CD1c-positive myeloid dendritic cell (primary cell): ENCODE measurements around the gene C1orf159.
A peak's percentile ranks its signal among the peaks of the same experiment; 100 is the strongest.
"Not testable (repeated sequence)": the region's sequence is repeated elsewhere in the genome, so short reads cannot be mapped to it uniquely, and the experiment has no call there.

Source experiments
- DNase-seq: peaks from one replicate; pipeline ENCODE4 v3.0.0-alpha.2; 2016; ENCODE audit errors: extremely low spot score

C1orf159 gene

DNA sequence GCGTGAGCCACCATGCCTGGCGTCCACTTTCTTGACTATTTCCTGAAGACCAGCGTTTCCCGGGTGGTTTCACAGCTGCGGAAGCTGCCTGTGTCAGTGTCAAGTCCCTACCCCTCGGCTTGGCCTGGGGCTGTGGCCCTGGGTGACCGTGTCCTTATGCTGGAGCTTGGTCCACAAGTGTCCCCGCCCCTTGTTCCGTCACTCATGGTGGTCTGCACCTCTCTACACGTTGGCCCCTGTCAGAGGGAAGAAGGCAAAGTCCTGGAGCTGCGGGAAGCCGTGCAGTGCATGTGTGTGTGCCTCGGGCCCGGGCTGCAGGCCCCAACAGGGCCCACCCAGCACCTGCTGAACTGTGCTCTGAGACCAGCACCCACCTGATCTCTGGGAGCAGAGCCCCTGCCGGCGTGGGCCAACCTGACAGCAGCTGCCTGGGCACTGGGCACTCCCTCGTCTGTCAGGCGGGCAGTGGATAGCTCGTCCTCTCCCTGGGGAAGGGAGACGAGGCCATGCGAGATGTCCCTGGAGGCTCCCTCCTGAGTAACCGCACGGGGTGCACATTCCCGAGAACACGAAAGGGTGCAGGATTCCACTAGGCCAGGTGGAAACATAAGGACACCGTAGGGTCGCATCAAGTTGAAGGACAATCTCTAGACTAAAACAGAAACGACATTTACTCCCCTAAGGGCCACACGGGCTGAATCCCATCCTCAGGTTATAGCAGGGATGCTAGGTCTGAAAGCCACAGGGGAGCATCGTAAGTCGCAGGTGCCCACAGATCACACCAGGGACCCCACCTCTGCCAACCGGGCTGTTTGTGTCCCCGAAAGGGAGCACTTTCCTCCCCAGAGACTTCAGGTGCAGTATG is 2.4 kb upstream of the C1orf159 start:
- no peak for DNase-seq

DNA sequence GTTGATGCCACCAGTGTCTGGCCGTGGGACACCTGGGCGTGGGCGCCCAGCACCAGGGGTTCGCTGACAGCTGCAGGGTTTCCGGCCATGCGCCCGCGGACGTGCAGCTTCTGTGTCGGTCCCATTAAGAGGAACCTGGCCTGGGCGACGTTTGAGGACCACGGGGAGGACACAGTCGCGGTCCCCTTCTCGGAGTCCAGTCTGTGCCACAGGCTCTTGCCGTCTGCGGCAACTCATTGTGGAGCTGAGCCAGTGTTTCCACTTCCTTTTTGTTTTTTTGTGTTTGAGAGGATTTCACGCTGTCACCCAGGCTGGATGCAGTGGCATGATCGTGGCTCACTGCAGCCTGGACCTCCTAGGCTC is 1.6 kb upstream of the C1orf159 start:
- peak; percentile 38 for DNase-seq

DNA sequence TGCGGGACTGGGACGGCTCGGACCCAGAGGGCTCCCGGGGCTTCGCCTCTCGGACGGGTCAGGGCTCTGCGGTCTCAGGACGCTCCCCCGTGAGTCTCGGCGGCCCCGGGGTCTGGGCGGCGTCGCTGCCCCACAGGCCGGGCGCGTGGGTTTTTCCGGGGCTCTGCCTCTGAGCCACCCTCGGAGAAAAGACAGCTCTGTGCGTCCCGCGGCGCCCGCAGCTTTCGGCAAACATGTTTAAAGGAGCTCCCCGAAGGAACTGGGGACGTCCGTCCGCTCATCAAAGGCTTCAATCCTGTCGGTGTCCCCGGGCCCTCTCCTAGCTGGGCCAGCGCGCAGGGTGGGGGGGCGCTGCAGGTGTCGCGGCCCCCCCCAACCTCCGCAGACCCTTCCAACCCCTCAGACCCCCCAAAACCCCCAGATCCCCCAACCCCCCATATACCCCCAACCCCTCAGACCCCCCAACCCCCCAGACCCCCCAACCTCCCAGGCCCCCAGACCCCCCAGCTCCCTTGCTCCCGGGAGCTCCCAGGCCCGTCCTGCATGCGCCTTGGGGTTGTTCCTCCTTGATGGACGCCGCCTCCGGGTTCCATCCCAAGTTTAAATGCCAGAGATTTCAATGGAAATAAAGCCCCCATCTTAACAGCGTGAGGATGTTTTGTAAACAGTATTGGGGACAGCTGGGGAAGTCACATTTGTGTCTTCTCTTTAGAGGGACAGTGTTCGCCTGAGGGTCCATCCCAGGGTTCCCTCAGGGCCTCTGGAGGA is 996 bp upstream of the C1orf159 start:
- peak; percentile 19 for DNase-seq

DNA sequence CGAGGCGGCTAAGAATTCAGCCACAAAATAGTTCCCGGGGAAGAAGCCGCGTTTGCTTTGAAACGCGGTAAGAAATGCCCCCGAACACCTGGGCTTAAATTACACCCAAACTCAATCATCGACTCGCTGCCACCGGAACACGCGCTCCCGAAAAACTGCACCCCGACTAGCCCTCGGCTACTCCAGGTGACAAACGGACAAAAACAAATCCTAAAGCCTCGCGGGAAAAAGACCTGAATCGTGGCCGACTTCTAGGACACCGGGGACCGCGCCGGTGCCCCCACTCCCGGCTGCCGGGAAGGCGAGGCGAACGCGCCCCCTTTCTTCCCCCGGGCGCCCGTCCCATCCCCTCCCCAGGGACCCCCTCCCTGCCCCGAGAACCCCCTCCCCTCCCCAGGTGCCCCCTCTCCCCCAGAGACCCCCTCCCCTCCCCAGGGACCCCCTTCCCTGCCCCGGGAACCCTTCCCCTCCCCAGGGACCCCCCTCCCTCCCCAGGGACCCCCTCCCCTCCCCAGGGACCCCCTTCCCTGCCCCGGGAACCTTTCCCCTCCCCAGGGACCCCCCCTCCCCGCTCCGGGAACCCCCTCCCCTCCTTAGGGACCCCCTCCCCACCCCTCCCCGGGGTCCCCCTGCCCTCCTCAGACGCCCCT is 628 bp downstream of the C1orf159 start:
- no peak for DNase-seq

DNA sequence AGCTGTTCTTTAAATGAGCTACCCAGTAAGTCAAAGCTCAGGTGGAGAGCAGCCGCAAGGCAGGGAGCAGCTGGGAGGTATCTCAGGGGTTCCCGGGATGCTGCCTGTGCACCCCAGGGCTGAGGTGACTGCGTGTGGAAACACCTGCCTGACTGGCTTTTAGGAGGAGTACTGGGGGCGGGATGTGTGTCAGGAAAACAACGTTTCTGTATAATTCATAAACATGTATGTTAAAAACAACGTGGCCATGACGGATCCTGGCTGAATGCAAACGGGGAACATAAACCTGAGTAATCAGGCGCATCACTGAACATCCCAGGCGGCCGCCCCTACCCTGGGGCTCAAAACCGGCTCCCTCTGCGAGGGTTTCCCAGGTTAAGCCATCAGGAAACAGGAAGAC is 1.5 kb downstream of the C1orf159 start:
- no peak for DNase-seq

GRCh38 chr1:1112237-1112985 is 3.5 kb downstream of the C1orf159 start:
- no peak for DNase-seq

DNA sequence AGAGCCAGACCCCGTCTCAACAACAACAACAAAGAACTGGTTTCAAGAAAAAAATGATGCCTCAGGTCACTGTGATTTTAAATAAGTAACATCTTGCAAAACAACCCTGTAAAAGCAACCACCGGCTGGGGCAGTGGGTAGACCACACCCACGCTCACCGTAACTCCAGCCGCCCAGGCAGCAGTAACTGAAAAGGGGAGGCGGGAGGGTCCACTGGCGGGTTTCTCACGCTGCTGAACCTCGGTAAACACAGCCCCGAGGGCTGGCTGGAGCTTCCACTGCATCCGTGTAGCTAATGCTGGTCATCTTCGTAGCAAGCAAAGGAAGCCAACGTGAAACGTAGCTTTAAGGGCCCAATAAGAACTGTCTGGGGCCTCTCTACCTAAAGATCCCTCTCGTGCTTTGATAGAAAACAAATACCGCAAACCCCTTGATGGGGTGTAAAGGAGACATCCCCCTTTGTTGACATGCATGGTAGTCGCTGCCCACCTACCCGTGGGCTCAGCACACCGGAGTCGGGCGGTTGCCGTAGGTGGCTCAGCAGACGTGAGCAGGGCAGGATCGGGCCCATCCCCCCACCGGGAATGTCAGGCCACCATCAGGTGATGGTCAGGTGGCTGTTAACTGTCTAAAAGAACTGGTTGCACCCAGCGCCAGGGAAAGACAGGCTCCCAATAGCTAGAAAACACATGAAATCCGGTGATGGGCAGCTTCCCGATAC is 4.2 kb downstream of the C1orf159 start:
- no peak for DNase-seq

DNA sequence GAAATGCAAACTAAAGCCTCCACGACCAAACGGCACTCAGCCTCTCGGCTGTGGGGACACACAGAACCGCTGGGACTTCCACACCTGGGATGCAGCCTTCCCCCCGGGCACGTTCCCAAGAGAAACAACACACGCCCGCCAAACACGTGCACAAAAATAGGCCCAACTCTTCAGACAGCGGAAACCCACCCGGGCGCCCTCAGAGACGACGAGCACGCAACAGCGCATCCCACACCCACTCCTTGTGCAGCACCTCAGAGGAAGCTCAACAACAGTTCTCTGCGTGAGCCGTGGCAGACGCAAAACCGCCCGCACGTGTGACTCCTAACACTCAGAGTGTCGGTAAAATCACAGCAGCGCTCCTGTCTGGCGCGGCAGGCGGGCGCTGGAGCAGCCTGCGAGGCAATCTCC is 5.3 kb downstream of the C1orf159 start:
- DNase-seq, result no peak

DNA sequence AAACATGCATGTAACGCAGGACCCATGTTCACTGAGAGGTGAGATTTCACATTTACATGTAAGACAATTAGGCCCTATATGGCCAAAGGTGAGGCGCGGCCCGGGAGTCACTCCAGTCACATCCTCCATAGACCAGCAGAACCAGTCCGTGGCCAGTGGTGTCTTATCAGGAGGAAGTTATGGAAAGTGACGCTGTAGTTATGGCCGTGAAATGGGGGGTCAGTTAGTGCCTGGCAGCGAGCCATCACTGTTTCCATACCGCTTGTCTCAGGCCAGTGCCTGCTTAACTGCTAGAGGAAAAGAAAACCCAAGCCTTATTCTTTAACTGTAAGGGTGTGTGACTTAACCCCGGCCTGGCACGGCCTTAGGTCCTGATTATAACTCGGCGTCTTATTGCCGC is 6.1 kb downstream of the C1orf159 start:
- no peak for DNase-seq

DNA sequence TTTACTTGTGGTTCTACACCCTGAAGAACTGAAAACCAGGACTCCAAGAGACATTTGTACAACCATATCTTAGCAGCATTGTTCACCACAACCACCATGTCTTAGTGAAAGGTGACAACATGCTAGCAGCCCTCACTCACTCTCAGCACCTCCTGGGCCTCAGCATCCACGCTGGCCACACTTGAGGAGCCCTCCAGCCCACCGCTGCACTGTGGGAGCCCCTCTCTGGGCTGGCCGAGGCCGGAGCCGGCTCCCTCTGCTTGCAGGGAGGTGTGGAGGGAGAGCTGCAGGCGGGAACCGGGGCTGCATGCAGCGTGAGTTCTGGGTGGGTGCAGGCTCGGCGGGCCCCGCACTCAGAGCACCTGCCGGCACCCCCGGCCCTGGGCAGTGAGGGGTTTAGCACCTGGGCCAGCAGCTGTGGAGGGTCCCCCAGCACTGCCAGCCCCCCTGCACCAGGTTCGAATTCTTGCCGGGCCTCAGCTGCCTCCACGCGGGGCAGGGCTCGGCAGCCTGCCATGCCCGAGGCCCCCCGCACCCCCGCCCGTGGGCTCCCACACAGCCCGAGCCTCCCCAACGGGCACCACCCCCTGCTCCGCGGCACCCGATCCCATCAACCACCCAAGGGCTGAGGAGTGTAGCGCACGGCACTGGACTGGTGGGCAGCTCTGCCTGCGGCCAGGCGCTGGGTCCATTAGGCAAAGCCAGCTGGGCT is 9.2 kb downstream of the C1orf159 start:
- no peak for DNase-seq

- DNase-seq, result peak; percentile 24
These were observed 11.7 kb downstream of the C1orf159 start for GRCh38 chr1:1104152-1104551.

GRCh38 chr1:1101503-1101902 is 14.4 kb downstream of the C1orf159 start:
- no peak for DNase-seq

- DNase-seq, result no peak
These were observed 15.6 kb downstream of the C1orf159 start for GRCh38 chr1:1100296-1100695.

- DNase-seq, result no peak
These were observed 16.2 kb downstream of the C1orf159 start for GRCh38 chr1:1099506-1100183.

DNA sequence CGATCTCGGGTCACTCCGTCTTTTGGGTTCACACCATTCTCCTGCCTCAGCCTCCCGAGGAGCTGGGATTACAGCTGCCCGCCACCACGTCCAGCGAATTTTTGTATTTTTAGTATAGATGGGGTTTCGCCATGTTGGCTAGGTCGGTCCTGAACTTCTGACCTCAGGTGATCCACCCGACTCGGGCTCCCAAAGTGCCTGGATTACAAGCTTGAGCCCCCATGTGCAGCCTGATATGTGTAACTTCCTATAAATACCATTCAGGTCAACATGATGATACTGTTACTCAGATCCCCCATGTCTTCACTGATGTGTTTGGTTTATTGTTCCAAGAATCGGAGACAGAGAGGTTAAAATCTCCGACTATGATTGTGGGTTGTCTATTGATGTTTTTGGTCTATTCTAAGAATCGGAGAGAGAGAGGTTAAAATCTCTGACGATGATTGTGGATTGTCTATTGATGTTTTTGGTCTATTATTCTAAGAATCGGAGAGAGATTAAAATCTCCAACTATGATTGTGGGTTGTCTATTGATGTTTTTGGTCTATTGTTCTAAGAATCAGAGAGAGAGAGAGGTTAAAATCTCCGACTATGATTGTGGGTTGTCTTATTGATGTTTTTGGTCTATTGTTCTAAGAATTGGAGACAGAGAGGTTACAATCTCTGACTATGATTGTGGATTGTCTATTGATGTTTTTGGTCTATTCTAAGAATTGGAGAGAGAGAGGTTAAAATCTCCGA is 17.0 kb downstream of the C1orf159 start:
- DNase-seq, result peak; percentile 17

- DNase-seq, result not testable (repeated sequence)
These were observed 19.8 kb downstream of the C1orf159 start for GRCh38 chr1:1096136-1096535.

- no peak for DNase-seq
These were observed 20.9 kb downstream of the C1orf159 start for GRCh38 chr1:1094981-1095380.

DNA sequence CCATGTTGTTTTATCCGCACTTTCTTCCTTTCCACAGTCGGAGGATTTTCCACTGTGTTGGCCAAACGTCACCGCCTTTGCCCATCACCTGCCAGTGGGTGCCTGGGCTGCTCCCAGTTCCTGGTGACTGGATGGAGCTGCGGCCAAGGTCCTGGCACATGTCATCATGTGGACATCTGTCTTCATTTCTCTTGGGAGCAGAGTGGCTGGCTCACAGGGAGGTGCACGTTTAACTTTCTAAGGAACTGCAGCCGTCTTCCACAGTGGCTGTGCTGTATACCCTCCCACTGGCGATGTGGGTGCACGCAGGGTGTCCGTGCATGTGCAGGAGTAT is 22.3 kb downstream of the C1orf159 start:
- DNase-seq, result no peak

DNA sequence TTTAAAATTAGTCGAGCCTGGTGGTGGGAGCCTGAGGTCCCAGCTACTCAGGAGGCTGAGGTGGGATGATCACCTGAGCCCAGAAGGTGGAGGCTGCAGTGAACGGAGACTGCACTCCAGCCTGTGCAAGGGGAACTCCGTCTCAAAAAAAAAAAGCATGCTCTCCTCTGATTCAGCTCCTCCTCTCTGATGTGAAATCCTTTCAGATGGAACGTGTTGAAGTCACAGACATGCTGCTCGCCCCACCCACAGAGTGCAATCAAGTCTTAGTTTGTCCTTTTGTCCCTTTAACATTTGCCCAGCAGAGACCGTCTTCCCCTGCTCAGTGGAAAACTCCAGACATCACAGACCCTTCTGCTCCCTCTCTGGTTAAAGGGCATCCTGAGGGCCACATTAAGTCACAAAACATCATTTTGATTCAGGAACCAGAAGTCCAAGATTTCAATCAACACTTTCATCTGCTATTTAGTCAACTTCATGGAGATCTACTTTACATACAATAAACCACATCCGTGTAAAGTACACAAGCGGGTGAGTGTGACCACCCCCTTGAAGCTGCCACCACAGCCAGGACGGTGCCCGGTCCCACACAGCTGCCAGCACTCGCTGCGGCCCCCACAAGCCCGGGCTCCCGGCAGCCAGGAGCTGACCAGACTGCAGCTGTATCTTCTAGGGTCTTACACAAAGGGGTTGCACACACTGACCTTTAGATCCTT is 22.8 kb downstream of the C1orf159 start:
- DNase-seq, result no peak
